ENCODE results near the gene FEZ2.

GRCh38 chr2:36620321-36620720 is 22.4 kb upstream of the FEZ2 start:
- no peak for TF ChIP-seq CTCF (IDR thresholded peaks at IDR 0.05)
- TF ChIP-seq POLR2AphosphoS5 (IDR thresholded peaks at IDR 0.05) = no peak
- no peak for TF ChIP-seq POLR2A (IDR thresholded peaks at IDR 0.05)
- no peak for TF ChIP-seq EP300 (IDR thresholded peaks at IDR 0.05)
